ENCODE measurements around the gene FAM81A. TPM values are rescaled to one million over a fixed set of nuclear protein-coding genes. Genes with fewer than 3 reads are reported as not detected.
A peak's percentile ranks its signal among the peaks of the same experiment; 100 is the strongest.
"Not testable (repeated sequence)": the region's sequence is repeated elsewhere in the genome, so short reads cannot be mapped to it uniquely, and the experiment has no call there.

FAM81A gene
- total RNA-seq, 2 experiments from 2014 or later = 2.0 to 2.2 TPM

DNA sequence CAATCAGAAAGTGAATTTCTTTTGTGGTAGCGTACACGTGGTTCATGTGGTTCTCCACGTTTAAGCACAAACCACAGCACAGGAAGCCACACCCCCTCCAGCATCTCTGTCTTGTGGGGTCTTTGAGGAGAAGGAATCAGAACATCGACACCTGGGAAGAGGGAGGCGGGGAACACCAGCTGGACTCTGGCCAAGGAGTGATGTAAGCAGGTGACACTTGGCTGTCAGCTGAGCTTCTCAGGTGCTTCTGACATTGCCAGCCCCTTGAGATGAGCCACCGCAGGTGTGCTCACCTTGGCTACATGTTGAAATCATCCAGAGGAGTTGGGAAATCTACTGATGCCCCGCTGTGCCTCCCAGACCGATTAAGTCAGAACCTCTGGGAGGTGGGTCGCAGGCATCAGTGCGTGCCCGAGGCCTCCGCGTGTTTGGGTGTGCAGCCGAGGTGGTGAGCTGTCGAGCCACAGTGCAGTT, 85.0 kb downstream of the FAM81A start:
- H3K36me3 Mint-ChIP-seq = no peaks in the 10 kb centered on the region
- no peaks in the 10 kb centered on the region for H3K9me3 Mint-ChIP-seq
- POLR2A ChIA-PET = interaction anchor here (0.5 to 0.7 kb wide), 3 partner anchors 140 to 678 kb away, joined by 3 to 5 read pairs (median 3); no protein-coding TSS in a partner anchor
- peak; percentile 63 for DNase-seq
- peak; percentile 57 for ATAC-seq (ENCODE audit: low read depth)
- peaks cover 44% of the 10 kb centered on the region for H3K27me3 Mint-ChIP-seq
- H3K4me3 Mint-ChIP-seq = peak overlapping the region; percentile 66
- peak overlapping the region; percentile 46 for H3K27ac Mint-ChIP-seq
- H3K4me1 Mint-ChIP-seq = peaks cover 22% of the 10 kb centered on the region

DNA sequence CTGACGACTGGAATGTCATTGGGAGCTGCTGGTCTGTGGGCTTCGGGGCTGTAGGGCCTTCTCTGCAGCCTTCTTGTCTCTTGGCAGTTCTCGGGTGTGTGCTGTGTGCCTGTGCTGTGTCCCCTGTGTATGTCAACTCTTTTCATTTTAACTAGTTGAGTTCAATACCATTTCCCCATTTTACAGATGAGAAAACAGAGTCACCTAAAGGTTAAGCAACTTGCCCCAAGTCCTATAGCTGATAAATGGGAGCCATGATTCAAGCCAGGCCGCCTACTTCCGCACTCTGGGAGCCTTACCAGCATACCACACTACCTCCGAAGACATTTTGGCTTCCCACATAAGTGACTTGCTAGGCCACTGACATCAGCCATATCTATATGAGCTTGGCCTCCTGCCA, 85.7 kb downstream of the FAM81A start:
- no peaks in the 10 kb centered on the region for H3K9me3 Mint-ChIP-seq
- H3K27ac Mint-ChIP-seq = peak overlapping the region; percentile 19
- peaks cover 44% of the 10 kb centered on the region for H3K27me3 Mint-ChIP-seq
- POLR2A ChIA-PET = interaction anchor here (0.5 to 0.7 kb wide), 2 partner anchors 141 to 543 kb away, joined by 3 read pairs; no protein-coding TSS in a partner anchor
- H3K36me3 Mint-ChIP-seq = no peaks in the 10 kb centered on the region
- H3K4me3 Mint-ChIP-seq = peak overlapping the region; percentile 21
- ATAC-seq (ENCODE audit: low read depth) = no peak
- DNase-seq = no peak
- peaks cover 23% of the 10 kb centered on the region for H3K4me1 Mint-ChIP-seq

DNA sequence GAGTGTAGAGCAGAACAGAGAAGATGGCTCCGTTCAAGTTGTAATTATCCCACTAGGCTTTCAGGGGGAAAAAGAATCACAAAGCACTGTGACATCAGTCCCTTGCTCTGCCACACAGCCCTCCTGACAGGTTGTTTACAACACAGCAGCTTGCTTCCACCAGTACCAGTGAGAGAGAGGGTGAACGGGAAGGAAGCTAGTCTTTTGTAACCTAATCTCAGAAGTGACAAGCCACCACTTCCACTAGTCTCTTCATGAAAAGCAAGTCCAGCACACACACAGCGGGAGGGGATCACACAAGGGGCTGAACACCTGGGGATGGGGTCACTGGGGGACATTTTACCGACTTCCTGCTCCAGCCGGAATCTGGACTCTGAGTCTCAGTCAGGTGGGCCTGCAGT, 86.3 kb downstream of the FAM81A start:
- H3K36me3 Mint-ChIP-seq = no peaks in the 10 kb centered on the region
- DNase-seq (no peak), ATAC-seq (ENCODE audit: low read depth) (peak; percentile 81)
- peaks cover 43% of the 10 kb centered on the region for H3K27me3 Mint-ChIP-seq
- peaks cover 25% of the 10 kb centered on the region for H3K4me1 Mint-ChIP-seq
- H3K4me3 Mint-ChIP-seq = peak overlapping the region; percentile 21
- H3K27ac Mint-ChIP-seq = peak overlapping the region; percentile 55
- H3K9me3 Mint-ChIP-seq = no peaks in the 10 kb centered on the region
- POLR2A ChIA-PET = no interaction called here

DNA sequence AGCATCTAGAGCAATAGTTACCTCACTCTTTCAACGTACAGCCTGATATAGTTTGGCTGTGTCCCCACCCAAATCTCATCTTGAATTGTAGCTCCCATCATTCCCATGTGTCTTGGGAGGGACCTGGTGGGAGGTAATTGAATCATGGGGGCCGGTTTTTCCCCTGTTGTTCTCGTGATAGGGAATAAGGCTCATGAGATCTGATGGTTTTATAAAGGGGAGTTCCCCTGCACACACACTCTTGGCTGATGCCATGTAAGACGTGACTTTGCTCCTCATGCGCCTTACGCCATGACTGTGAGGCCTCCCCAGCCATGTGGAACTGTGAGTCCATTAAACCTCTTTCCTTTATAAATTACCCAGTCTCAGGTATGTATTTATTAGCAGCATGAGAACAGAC, 88.5 kb downstream of the FAM81A start:
- POLR2A ChIA-PET; ATAC-seq (ENCODE audit: low read depth); H3K27ac Mint-ChIP-seq; H3K4me3 Mint-ChIP-seq; DNase-seq; H3K9me3 Mint-ChIP-seq; H3K36me3 Mint-ChIP-seq: not testable (repeated sequence)
- Mint-ChIP-seq H3K4me1 (peaks cover 25% of the 10 kb centered on the region), H3K27me3 (peaks cover 28% of the 10 kb centered on the region)

DNA sequence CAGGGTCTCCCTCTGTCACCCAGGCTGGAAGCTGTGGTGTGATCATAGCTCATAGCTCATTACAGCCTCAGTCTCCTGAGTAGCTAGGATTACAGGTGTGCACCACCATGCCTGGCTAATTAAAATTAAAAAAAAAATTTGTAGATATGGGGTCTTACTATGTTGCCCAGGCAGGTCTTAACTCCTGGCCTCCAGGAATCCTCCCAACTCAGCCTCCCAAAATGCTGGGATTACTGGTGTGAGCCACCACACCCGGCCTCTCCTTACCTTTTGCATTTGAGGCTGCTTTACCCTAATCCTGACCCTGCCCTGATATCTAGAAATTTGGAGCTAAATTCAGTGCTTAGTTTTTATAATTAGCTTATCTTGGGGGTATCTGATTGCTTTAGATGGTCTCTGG, 90.4 kb downstream of the FAM81A start:
- Mint-ChIP-seq H3K27me3 (peaks cover 18% of the 10 kb centered on the region), H3K4me3 (no peak overlapping the region), H3K27ac (no peak overlapping the region), H3K36me3 (no peaks in the 10 kb centered on the region), H3K4me1 (peaks cover 22% of the 10 kb centered on the region), H3K9me3 (no peaks in the 10 kb centered on the region)
- POLR2A ChIA-PET = interaction anchor here (0.6 to 1.3 kb wide), 5 partner anchors 8 to 597 kb away, joined by 3 to 4 read pairs (median 3); partner anchors contain the start of genes BNIP2 and SLTM
- ATAC-seq (ENCODE audit: low read depth) = no peak
- no peak for DNase-seq

DNA sequence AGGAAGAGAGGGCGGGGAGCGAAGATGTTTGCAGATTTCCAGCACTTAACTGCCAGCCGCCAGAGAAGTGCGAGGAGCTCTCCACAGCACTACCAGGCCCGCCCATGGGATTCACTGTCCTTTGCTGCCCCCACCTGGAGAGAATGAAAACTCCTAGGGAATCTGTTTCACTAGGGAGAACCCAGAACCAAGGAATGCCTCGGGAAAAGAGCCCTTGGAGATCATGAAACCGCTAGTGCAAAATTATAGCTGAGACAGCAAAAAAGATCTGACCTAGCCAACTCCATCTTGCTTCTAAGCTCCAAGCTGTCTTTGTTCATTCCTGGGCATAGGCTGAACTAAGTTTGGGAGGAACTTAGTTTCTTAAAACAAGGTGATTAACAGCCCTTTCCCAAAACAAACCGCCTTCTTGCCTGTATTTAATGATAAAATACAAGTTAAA, 91.0 kb downstream of the FAM81A start:
- Mint-ChIP-seq H3K4me1 (peaks cover 17% of the 10 kb centered on the region), H3K27me3 (peaks cover 13% of the 10 kb centered on the region), H3K9me3 (no peaks in the 10 kb centered on the region), H3K36me3 (no peaks in the 10 kb centered on the region), H3K27ac (no peak overlapping the region), H3K4me3 (no peak overlapping the region)
- peak; percentile 77 for ATAC-seq (ENCODE audit: low read depth)
- DNase-seq = peak; percentile 58
- POLR2A ChIA-PET = interaction anchor here (1.0 to 1.3 kb wide), 3 partner anchors 160 to 597 kb away, joined by 3 to 4 read pairs (median 3); partner anchors contain the start of gene BNIP2

DNA sequence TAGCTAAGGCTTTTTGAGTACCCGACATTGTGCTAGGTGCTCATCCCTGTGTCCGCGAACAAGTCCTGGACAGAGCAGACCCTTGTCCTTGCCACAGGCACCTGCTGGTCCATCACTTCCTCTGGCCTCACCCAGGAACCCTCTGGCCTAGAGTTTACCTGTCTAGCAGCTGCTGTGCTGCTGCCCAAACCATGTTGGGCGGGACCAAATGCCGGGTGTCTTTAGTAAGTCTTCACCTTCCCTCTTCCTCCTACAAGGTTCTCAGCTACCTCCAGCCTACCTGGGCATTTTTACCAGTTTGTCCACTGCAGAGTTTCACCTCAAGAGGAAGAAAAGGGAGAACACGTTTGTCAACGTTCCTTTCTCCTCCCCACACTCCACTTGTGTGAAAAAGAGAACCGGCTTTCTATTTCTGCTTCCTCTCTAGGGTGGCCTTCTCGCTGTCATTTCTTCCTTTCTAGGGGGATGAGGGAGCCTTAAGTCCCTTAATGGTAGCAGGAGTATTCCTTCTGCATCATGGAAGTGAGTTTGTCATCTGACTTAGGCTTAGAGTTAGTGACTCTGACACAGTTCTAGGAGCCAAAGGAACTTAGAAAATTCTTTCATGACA, 93.2 kb downstream of the FAM81A start:
- H3K4me3 Mint-ChIP-seq = no peak overlapping the region
- DNase-seq = no peak
- POLR2A ChIA-PET = no interaction called here
- no peaks in the 10 kb centered on the region for H3K36me3 Mint-ChIP-seq
- H3K27ac Mint-ChIP-seq = no peak overlapping the region
- peaks cover 10% of the 10 kb centered on the region for H3K4me1 Mint-ChIP-seq
- H3K9me3 Mint-ChIP-seq = no peaks in the 10 kb centered on the region
- ATAC-seq (ENCODE audit: low read depth) = no peak
- H3K27me3 Mint-ChIP-seq = peaks cover 5% of the 10 kb centered on the region

DNA sequence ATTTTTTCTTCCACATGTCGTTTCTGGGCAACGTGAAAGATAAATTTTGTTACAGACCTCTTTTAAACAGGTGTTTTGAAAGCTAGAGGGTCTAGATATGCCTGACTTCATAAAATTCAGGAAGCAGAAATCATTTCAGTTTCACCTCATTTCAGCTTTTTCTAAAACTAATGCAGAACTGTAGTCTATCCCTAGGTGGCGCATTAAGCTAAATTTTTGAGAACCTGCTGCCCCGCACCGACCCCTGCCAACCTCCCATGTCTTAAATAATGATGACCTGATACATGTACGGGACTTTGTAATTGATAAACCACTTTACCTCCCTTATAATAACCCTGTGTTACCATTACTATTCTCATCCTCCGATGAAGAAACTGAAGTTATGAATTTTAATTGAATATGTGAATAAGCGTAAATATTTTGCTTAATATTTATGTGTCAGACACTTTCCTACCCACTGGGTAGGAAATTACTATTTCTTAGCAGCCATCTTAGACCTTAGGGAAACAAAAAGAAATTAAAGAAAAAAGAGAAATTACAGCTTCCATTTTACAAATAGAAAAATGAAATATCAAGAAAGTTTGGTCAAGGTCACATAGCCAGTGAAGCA, 94.9 kb downstream of the FAM81A start:
- Mint-ChIP-seq H3K27me3 (peaks cover 3% of the 10 kb centered on the region), H3K27ac (no peak overlapping the region), H3K4me3 (no peak overlapping the region), H3K9me3 (no peaks in the 10 kb centered on the region), H3K36me3 (no peaks in the 10 kb centered on the region), H3K4me1 (peaks cover 10% of the 10 kb centered on the region)
- no peak for DNase-seq
- POLR2A ChIA-PET = interaction anchor here (0.6 to 1.3 kb wide), 2 partner anchors 125 to 865 kb away, joined by 4 to 7 read pairs; partner anchors contain the start of genes ANXA2 and GTF2A2
- ATAC-seq (ENCODE audit: low read depth) = no peak

DNA sequence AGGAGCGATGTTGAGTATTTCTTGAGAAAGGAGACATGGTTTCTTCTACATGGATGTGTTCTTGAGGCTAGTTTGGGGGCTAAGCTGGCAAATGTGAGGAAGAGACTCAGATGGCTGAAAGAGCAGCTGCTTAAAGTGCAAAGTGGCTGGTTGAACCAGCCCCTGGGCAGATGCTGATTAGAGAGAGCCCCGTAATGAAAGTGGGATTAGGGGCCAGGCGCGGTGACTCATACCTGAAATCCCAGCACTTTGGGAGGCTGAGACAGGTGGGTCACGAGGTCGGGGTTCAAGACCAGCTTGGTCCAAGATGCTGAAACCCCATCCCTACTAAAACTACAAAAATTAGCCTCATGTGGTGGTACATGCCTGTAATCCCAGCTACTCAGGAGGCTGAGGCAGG, 98.6 kb downstream of the FAM81A start:
- ATAC-seq (ENCODE audit: low read depth) = no peak
- Mint-ChIP-seq H3K27ac (no peak overlapping the region), H3K36me3 (no peaks in the 10 kb centered on the region), H3K9me3 (no peaks in the 10 kb centered on the region), H3K27me3 (peaks cover 4% of the 10 kb centered on the region), H3K4me1 (peaks cover 6% of the 10 kb centered on the region), H3K4me3 (no peak overlapping the region)
- no peak for DNase-seq
- POLR2A ChIA-PET = interaction anchor here (0.7 kb wide), 1 partner anchor 104 kb away, joined by 4 read pairs; no protein-coding TSS in a partner anchor

DNA sequence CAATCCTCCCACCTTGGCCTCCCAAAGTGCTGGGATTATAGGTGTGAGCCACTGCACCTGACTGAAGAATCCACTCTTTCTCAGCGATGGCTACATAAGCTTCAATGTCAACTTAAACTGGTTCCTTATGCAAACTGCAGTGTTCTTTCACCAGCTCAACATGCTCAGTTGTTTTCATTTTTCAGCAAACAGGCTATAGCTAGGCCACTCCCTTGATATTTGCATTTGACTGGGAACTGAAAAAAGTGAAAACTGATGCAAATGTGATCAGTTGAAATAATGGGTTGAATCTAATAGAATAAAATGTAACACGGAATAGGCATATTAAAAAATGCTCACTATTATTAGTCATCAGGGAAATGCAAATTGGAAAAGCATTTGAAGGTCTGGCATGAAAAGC, 99.4 kb downstream of the FAM81A start:
- DNase-seq (no peak), ATAC-seq (ENCODE audit: low read depth) (no peak)
- H3K36me3 Mint-ChIP-seq = no peaks in the 10 kb centered on the region
- H3K4me3 Mint-ChIP-seq = no peak overlapping the region
- no peaks in the 10 kb centered on the region for H3K9me3 Mint-ChIP-seq
- peaks cover 3% of the 10 kb centered on the region for H3K27me3 Mint-ChIP-seq
- H3K4me1 Mint-ChIP-seq = peaks cover 6% of the 10 kb centered on the region
- POLR2A ChIA-PET = no interaction called here
- H3K27ac Mint-ChIP-seq = no peak overlapping the region

DNA sequence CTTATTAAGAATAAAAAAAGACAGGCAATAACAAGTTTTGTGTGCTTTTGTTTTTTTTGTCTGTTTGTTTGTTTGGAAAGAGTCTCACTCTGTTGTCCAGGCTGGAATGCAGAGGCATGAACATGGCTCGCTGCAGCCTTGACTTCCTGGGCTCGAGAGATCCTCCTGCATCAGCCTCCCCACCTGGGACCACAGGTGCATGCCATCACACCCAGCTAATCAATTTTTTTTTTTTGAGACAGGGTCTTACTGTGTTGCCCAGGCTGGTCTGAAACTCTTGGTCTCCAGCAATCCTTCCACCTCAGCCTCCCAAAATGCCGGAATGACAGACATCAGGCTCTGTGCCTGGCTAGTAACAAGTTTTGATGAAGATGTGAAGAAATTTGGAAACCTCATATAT, 100.5 kb downstream of the FAM81A start:
- no peaks in the 10 kb centered on the region for H3K36me3 Mint-ChIP-seq
- POLR2A ChIA-PET = no interaction called here
- ATAC-seq (ENCODE audit: low read depth) (no peak), DNase-seq (no peak)
- peaks cover 3% of the 10 kb centered on the region for H3K27me3 Mint-ChIP-seq
- no peak overlapping the region for H3K4me3 Mint-ChIP-seq
- H3K9me3 Mint-ChIP-seq = no peaks in the 10 kb centered on the region
- peaks cover 4% of the 10 kb centered on the region for H3K4me1 Mint-ChIP-seq
- H3K27ac Mint-ChIP-seq = no peak overlapping the region

DNA sequence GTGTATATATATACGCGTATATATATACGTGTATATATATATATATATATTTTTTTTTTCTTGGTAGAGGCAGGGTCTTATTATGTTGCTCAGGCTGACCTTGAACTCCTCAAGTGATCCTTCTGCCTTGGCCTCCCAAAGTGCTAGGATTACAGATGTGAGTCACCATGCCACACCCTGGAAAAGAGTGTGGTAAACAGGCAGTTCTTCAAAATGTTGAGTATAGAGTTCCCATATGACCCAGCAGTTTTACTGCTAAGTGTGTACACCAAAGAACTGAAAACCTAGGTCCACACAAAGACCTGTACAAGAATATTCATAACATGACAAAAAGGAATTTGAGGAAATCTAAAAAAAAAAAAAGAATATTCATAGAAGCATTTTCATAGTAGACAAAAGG, 101.8 kb downstream of the FAM81A start:
- DNase-seq = no peak
- H3K36me3 Mint-ChIP-seq = no peaks in the 10 kb centered on the region
- no peak overlapping the region for H3K4me3 Mint-ChIP-seq
- POLR2A ChIA-PET = no interaction called here
- H3K27ac Mint-ChIP-seq = no peak overlapping the region
- peaks cover 3% of the 10 kb centered on the region for H3K27me3 Mint-ChIP-seq
- H3K9me3 Mint-ChIP-seq = no peaks in the 10 kb centered on the region
- peaks cover 11% of the 10 kb centered on the region for H3K4me1 Mint-ChIP-seq
- no peak for ATAC-seq (ENCODE audit: low read depth)

DNA sequence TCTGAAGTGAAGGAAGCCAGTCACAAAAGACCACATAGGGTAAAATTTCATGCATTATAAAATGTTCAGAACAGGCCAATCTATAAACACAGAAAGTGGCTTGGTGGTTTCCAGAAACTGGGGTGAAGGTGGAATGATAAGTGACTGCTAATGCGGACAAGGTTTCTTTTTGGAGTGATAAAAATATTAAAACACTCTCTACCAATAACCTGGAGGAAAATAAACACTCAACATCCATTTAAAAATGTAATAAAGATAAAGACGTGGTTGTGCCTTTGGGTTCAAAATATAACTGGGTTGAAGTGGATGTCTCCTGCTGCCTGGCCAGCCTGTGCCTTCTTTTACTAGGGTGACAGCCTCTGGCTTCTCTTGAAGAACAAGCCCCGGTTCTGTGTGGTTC, 102.7 kb downstream of the FAM81A start:
- DNase-seq (no peak), ATAC-seq (ENCODE audit: low read depth) (no peak)
- Mint-ChIP-seq H3K27ac (no peak overlapping the region), H3K4me1 (peaks cover 11% of the 10 kb centered on the region), H3K27me3 (peaks cover 3% of the 10 kb centered on the region), H3K36me3 (no peaks in the 10 kb centered on the region), H3K4me3 (no peak overlapping the region), H3K9me3 (no peaks in the 10 kb centered on the region)
- POLR2A ChIA-PET = no interaction called here

DNA sequence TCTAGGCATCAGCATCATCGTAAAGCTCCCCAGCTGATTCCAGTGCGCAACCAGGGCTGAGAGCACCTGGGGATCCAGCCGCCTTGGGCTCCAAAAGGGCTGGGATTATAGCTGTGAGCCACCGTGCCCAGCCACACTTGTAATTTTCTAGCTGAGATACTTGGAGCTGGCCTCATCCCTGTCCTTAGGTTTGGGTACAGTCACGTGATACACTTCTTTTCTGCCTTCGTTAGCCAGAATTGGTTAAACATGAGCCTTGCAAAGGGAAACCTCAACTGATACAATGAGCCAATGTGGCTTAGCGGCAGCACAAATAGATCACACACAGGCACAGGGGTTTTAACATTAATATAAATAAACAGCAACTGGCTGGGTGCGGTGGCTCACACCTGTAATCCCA, 103.8 kb downstream of the FAM81A start:
- POLR2A ChIA-PET = no interaction called here
- DNase-seq (no peak), ATAC-seq (ENCODE audit: low read depth) (no peak)
- Mint-ChIP-seq H3K4me3 (no peak overlapping the region), H3K4me1 (peaks cover 11% of the 10 kb centered on the region), H3K9me3 (no peaks in the 10 kb centered on the region), H3K27ac (no peak overlapping the region), H3K36me3 (no peaks in the 10 kb centered on the region), H3K27me3 (peaks cover 3% of the 10 kb centered on the region)
